ENCODE measurements around the gene SENP2.

The SENP2 gene

DNA sequence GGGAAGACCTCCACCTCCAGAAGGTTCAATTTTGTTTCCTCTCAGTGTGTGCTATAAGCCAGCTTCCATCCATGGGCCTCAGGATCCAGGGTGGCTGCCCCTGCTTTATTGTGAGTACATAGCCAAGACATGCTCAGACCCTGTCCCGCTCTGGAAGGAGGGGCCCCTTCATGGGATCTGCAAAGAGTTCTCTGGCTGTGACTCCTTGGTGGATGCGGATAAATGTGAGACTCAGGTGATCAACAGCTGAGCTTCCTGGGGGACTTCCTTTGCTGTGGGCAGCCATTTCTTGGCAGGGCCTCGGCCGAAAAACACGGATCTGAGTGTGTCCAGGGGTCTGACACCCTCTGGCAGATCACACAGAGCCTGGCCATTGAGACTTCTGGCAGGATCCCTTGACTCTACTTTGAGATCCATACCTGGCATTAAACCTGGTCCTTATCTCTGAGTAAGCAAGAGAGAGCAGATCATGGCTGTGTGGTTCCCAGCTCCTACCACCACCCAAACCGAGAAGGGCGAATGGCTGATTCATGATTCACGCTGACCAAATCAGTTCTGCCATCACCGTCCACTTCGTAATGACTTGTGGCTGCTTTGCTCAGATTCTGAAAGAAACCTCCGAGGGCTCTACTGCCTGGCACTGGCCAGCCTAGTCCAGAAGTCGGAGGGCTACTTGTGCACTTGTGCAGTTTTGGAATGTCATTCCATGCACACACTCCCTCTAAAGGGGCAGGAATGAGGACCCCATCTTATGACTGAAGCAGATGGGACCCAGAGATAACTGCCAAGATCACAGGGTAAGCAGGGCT lies 68.1 kb downstream of the SENP2 start:
- Histone ChIP-seq H3K4me3 (no peak overlapping the region), H3K27ac (peak overlapping the region in 1 of 2 donors; percentile 6)
- TF ChIP-seq, protein P1, sequence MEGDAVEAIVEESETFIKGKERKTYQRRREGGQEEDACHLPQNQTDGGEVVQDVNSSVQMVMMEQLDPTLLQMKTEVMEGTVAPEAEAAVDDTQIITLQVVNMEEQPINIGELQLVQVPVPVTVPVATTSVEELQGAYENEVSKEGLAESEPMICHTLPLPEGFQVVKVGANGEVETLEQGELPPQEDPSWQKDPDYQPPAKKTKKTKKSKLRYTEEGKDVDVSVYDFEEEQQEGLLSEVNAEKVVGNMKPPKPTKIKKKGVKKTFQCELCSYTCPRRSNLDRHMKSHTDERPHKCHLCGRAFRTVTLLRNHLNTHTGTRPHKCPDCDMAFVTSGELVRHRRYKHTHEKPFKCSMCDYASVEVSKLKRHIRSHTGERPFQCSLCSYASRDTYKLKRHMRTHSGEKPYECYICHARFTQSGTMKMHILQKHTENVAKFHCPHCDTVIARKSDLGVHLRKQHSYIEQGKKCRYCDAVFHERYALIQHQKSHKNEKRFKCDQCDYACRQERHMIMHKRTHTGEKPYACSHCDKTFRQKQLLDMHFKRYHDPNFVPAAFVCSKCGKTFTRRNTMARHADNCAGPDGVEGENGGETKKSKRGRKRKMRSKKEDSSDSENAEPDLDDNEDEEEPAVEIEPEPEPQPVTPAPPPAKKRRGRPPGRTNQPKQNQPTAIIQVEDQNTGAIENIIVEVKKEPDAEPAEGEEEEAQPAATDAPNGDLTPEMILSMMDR (IDR thresholded peaks at IDR 0.05) = no peak
- DNase-seq (ENCODE audit: low spot score) = no peak

DNA sequence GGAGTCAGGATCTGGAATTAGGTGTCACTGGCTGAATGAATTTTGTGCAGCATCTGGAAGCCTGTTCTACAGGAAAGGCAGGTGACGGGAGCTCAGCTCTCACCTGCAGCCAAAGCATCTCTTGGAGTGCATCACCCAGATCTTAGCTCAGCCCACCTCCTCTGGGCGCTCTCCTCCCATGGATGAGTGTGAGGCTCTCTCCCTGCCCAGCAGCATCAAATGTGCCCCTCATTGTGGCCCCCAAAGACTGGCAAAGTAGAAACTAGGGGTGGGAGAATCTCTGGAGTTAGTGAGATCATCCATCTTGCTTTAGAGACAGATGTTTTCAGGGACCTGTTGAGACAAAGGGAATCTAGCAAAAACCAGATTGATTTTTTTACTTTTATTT lies 68.7 kb downstream of the SENP2 start:
- DNase-seq (ENCODE audit: low spot score) = no peak
- peak overlapping the region in 1 of 2 donors; percentile 97 for H3K27ac ChIP-seq
- TF ChIP-seq, protein P1 (IDR thresholded peaks at IDR 0.05) = no peak
- no peak overlapping the region for H3K4me3 ChIP-seq

DNA sequence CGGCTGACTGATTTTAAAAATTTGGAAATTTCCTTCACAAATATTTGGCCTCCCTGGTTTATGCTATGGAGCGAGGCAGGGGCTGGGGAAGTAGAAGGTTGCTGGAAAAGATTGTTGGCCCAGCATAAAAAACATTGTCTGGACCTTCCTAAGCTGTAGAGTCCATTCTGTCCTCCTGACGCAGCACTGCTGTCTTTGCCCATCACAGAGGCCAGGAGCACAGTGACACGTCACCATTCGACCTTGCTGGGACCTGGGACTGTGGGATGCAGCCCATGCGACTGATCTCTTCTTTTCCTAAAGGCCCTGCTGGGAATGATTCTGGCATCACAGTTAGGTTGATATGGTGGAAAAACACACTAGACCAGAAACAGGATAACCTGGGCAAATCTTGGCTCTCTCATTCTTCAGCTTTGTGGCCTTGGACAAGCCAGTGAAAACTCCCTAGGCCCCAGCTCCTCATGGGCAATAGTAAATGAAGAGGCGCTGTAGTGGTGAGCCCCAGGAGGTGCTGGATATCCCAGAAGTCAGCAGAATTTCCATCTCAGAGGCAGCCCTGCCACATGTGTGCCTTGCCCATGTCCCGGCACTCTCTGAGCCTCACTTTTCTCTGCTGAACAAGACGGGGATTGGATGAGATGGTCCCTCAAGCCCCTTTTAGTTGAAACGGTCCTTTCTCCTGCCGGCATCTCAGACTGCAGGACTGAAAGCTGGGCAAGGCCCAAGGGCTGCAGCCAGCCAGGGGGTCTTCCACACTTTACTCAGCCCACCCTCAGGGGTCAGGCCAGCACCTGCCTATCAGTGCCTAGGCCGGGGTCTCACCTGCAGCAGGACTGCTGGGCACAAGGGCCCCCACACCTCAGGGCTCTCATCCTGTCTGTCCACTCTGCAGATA lies 69.6 kb downstream of the SENP2 start:
- peak overlapping the region; percentile 78 to 97 for H3K27ac ChIP-seq
- H3K4me3 ChIP-seq = peak overlapping the region; percentile 17
- no peak for DNase-seq (ENCODE audit: low spot score)
- TF ChIP-seq, protein P1 (IDR thresholded peaks at IDR 0.05) = no peak

DNA sequence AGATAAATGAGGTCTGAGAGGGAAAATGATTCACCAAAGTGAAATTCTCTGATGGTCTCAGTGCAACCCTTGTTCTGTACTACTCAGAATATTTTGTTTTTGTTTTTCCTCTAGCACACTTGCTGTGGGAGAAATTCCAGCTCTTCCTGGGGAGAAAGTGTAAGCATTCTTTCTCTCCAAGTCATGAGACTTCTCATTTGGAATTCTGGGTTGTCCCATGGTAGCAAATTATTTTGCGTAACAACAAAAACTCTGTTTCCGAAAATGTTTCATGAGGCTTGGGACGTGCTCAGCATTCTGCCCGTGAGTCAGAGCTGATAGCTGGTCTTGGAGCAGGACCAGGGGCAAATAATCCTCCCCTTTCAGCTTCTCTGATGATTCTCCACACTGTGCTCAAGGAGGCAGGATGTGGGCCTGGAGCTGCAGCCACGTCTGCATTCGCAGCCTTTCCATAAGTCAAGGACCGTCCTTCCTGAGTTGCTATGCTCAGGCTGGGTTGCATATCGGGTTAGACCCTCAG lies 70.3 kb downstream of the SENP2 start:
- Histone ChIP-seq H3K27ac (peak overlapping the region; percentile 78 to 97), H3K4me3 (no peak overlapping the region)
- DNase-seq (ENCODE audit: low spot score) = peak; percentile 88
- TF ChIP-seq, protein P1 (IDR thresholded peaks at IDR 0.05) = no peak

GRCh38 chr3:185657211-185657610 lies 71.1 kb downstream of the SENP2 start:
- TF ChIP-seq, protein P1 (IDR thresholded peaks at IDR 0.05) = no peak
- no peak overlapping the region for H3K4me3 ChIP-seq
- no peak for DNase-seq (ENCODE audit: low spot score)
- H3K27ac ChIP-seq = peak overlapping the region; percentile 78 to 97

DNA sequence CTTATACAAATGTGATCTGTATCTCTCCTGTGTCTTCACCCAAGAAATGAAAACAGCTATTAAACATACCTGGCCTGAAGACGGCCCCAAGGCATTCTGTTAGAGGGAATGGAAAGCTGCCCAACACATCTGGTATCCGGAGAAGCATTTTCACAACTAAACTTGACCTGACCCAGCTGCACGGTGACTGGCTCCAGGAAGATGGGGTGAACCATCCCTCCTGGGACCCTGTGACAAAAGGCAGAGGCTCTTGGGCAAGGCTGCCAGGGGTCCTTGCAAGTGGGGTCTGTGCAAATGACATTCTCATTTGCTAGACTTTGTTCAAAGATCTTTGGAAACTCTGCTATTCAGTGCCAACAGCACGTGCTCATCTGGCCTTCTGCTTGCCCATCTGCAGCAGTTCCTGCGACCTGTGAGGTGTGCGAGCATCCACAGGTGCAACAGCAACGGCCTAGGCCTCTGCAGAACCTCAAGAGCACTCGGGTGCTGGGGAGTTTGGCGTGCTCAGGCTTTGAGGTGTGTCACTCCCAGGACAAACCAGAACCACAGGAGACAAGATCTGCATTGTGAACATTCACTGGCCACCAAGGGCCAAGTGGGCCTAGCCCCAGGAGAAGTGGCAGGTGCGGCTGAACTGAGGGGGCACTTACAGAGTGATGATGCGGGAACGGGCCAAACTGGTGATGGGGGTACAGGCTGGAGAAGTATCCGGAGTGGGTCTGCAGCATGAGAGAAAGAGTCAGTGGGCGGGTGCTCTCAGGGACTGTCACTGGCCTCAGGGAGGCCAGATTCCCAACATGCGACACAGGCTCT lies 71.8 kb downstream of the SENP2 start:
- DNase-seq (ENCODE audit: low spot score) = no peak
- Histone ChIP-seq H3K4me3 (peak overlapping the region; percentile 6), H3K27ac (peak overlapping the region; percentile 78 to 97)
- TF ChIP-seq, protein P1 (IDR thresholded peaks at IDR 0.05) = no peak

Data from coronary artery (tissue), 2 donors.